H9 (cell line): ENCODE results near the gene BICD1. TPM values are rescaled to one million over a fixed set of nuclear protein-coding genes. Genes with fewer than 3 reads are reported as not detected.

Experiments used
- DNase-seq: peaks from one replicate; pipeline ENCODE4 v3.0.0-alpha.2; 2017
- H2AFZ ChIP-seq: one replicate; pipeline ENCODE4 v1.6.1; 2013; ENCODE audit warnings: mild to moderate bottlenecking, low read length, control low read depth, moderate library complexity
- H2AK5ac ChIP-seq: 2 replicates; pipeline ENCODE4 v1.6.1; 2013; ENCODE audit warnings: low read length, control low read depth, mixed read lengths; ENCODE audit not compliant: insufficient read length
- H2BK120ac ChIP-seq: one replicate; pipeline ENCODE4 v1.6.1; 2013; ENCODE audit warnings: low read depth, mild to moderate bottlenecking, low read length, control low read depth, inconsistent platforms; ENCODE audit not compliant: poor library complexity, severe bottlenecking
- H2BK12ac ChIP-seq: 2 replicates; pipeline ENCODE4 v1.6.1; 2013; ENCODE audit warnings: low read length, control low read depth, mixed read lengths, low read depth; ENCODE audit not compliant: insufficient read length
- H2BK15ac ChIP-seq: 2 replicates; pipeline ENCODE4 v1.6.1; 2013; ENCODE audit warnings: low read depth, low read length, control low read depth
- H2BK20ac ChIP-seq: one replicate; pipeline ENCODE4 v1.6.1; 2013; ENCODE audit warnings: low read depth, mild to moderate bottlenecking, low read length, control low read depth, inconsistent platforms; ENCODE audit not compliant: poor library complexity, severe bottlenecking
- H2BK5ac ChIP-seq: 2 replicates; pipeline ENCODE4 v1.6.1; 2013; ENCODE audit warnings: low read length, control low read depth, mixed read lengths; ENCODE audit not compliant: insufficient read length
- H3K14ac ChIP-seq: 2 replicates; pipeline ENCODE4 v1.6.1; 2013; ENCODE audit warnings: low read length, control low read depth; ENCODE audit not compliant: insufficient read depth
- H3K18ac ChIP-seq: 2 replicates; pipeline ENCODE4 v1.6.1; 2013; ENCODE audit warnings: low read depth, mild to moderate bottlenecking, mixed read lengths, low read length, control low read depth; ENCODE audit not compliant: insufficient read length
- H3K23ac ChIP-seq: 2 replicates; pipeline ENCODE4 v1.6.1; 2013; ENCODE audit warnings: low read length, control low read depth, mixed read lengths, low read depth; ENCODE audit not compliant: insufficient read length
- H3K23me2 ChIP-seq: 2 replicates; pipeline ENCODE4 v1.6.1; 2013; ENCODE audit warnings: low read depth, mild to moderate bottlenecking, mixed read lengths, low read length, control low read depth; ENCODE audit not compliant: insufficient read length, poor library complexity, severe bottlenecking
- H3K27ac ChIP-seq: 2 replicates; pipeline ENCODE4 v1.5.1; 2013; ENCODE audit warnings: low read length, control low read depth, mixed read lengths, low read depth; ENCODE audit not compliant: insufficient read length
- H3K27me3 ChIP-seq: 2 replicates; pipeline ENCODE4 v1.6.1; 2013; ENCODE audit warnings: low read length, control low read depth, inconsistent platforms; ENCODE audit not compliant: insufficient read depth
- H3K4ac ChIP-seq: 2 replicates; pipeline ENCODE4 v1.6.1; 2013; ENCODE audit warnings: low read depth, mild to moderate bottlenecking, control low read depth, inconsistent platforms, low read length, moderate library complexity
- H3K4me1 ChIP-seq: 2 replicates; pipeline ENCODE4 v1.6.1; 2013; ENCODE audit warnings: low read length, control low read depth, inconsistent platforms; ENCODE audit not compliant: insufficient read depth
- H3K4me2 ChIP-seq: 2 replicates; pipeline ENCODE4 v1.6.1; 2013; ENCODE audit warnings: low read length, control low read depth, mixed read lengths; ENCODE audit not compliant: insufficient read length, insufficient read depth
- H3K56ac ChIP-seq: 2 replicates; pipeline ENCODE4 v1.6.1; 2013; ENCODE audit warnings: low read depth, mild to moderate bottlenecking, mixed read lengths, low read length, control low read depth; ENCODE audit not compliant: insufficient read length
- H3K79me1 ChIP-seq: 2 replicates; pipeline ENCODE4 v1.6.1; 2013; ENCODE audit warnings: low read depth, mild to moderate bottlenecking, moderate library complexity, low read length, control low read depth, inconsistent platforms; ENCODE audit not compliant: insufficient read depth, poor library complexity, severe bottlenecking
- H3K79me2 ChIP-seq: 2 replicates; pipeline ENCODE4 v1.6.1; 2013; ENCODE audit warnings: low read length, control low read depth, inconsistent platforms; ENCODE audit not compliant: insufficient read depth
- H3K9ac ChIP-seq: 2 replicates; pipeline ENCODE4 v1.6.1; 2013; ENCODE audit warnings: low read length, control low read depth, mixed read lengths; ENCODE audit not compliant: insufficient read length; ENCODE audit errors: extremely low read depth
- H3K9me3 ChIP-seq: one replicate; pipeline ENCODE4 v1.6.1; 2013; ENCODE audit warnings: low read depth, low read length, inconsistent platforms; ENCODE audit not compliant: control insufficient read depth
- H3T11ph ChIP-seq: one replicate; pipeline ENCODE4 v1.6.1; 2013; ENCODE audit warnings: mild to moderate bottlenecking, low read length, control low read depth, inconsistent platforms
- H4K20me1 ChIP-seq: one replicate; pipeline ENCODE4 v1.6.1; 2013; ENCODE audit not compliant: control insufficient read depth, insufficient read length, insufficient read depth
- H4K5ac ChIP-seq: 2 replicates; pipeline ENCODE4 v1.6.1; 2013; ENCODE audit warnings: low read depth, mild to moderate bottlenecking, mixed read lengths, low read length, control low read depth; ENCODE audit not compliant: insufficient read length
- H4K8ac ChIP-seq: replicated peaks from 2 replicates; pipeline ENCODE4 v1.6.1; 2013; ENCODE audit warnings: low read length, control low read depth, mixed read lengths, low read depth; ENCODE audit not compliant: insufficient read length
- H4K91ac ChIP-seq: 2 replicates; pipeline ENCODE4 v1.6.1; 2013; ENCODE audit warnings: low read depth, mild to moderate bottlenecking, moderate library complexity, mixed read lengths, low read length, control low read depth; ENCODE audit not compliant: insufficient read length
- H3K27ac Mint-ChIP-seq, 3 experiments: 2 replicates in 2 of 3; 3 replicates in 1 of 3; pipeline ENCODE4 v1.8.0; 2020 to 2021; ENCODE audit warnings: mixed read lengths in 3 of 3, mild to moderate bottlenecking in 1 of 3, moderate library complexity in 1 of 3
- H3K27me3 Mint-ChIP-seq: 2 replicates; pipeline ENCODE4 v1.8.0; 2021; ENCODE audit warnings: low read depth, mild to moderate bottlenecking, moderate library complexity, mixed read lengths
- H3K36me3 Mint-ChIP-seq, 3 experiments: 2 replicates in 2 of 3; 3 replicates in 1 of 3; pipeline ENCODE4 v1.8.0; 2020 to 2021; ENCODE audit warnings: low read depth in 3 of 3, mixed read lengths in 3 of 3; ENCODE audit not compliant: insufficient read depth in 1 of 3
- H3K4me1 Mint-ChIP-seq, 2 experiments: 2 replicates each; pipeline ENCODE4 v1.8.0; 2020; ENCODE audit warnings: mixed read lengths in 2 of 2
- H3K4me3 Mint-ChIP-seq, 2 experiments: 2 replicates in 1 of 2; 3 replicates in 1 of 2; pipeline ENCODE4 v1.8.0; 2020 to 2021; ENCODE audit warnings: mild to moderate bottlenecking in 2 of 2, mixed read lengths in 2 of 2, moderate library complexity in 1 of 2
- H3K9me3 Mint-ChIP-seq, 2 experiments: 2 replicates in 1 of 2; 3 replicates in 1 of 2; pipeline ENCODE4 v1.8.0; 2020; ENCODE audit warnings: mild to moderate bottlenecking in 2 of 2, mixed read lengths in 2 of 2, moderate library complexity in 1 of 2
- WGBS: extraction: QIAGEN DNeasy Blood & Tissue Kit; methylation state at CpG from one replicate; pipeline ENCODE4 v1.1.7; 2013; ENCODE audit warnings: missing lambda C conversion rate, low lambda C conversion rate, mixed read lengths; ENCODE audit not compliant: insufficient read length; ENCODE audit errors: extremely low coverage; 5-methylcytosine and 5-hydroxymethylcytosine counted together
- total RNA-seq: library from RNA; stranded (reverse); gene quantifications from 2 replicates; pipeline ENCODE4 v1.2.1, GENCODE V29; 2021
- TF ChIP-seq, protein P1 (sequence below): fragments of 200-600 bp; sonication (generic); conservative IDR thresholded peaks from 3 replicates; pipeline ENCODE4 v1.8.0; 2021; ENCODE audit warnings: antibody characterized with exemption, mild to moderate bottlenecking

BICD1 gene
- total RNA-seq, 1 experiment from 2014 or later, result 134 TPM

DNA sequence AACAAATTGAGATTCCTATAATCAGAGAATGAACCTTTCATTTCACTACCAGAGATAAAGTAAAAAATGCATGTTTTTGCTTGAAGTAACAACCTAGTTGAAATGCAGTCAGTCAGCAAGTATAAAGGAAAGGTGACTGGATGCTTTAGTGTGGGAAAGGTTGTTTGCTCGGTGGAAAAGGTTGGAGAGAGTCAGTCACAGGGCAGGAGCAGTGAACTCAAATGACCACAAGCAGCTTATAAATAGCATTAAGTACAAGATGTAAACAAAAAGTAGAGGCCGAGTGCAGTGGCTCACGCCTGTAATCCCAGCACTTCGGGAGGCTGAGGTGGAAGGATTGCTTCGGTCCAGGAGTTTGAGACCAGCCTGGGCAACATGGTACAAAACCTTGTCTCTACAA lies 194.6 kb downstream of the BICD1 start:
- H3K9ac ChIP-seq, result no peak overlapping the region
- Mint-ChIP-seq H3K27me3 (no peaks in the 10 kb centered on the region), H3K36me3 (peaks cover 9 to 33% (median 18%) of the 10 kb centered on the region in 3 experiments), H3K4me3 (no peak overlapping the region), H3K4me1 (peaks cover 0 to 2% of the 10 kb centered on the region in 2 experiments; a peak in 1 of 4 replicates), H3K9me3 (no peaks in the 10 kb centered on the region), H3K27ac (peak overlapping the region in 1 of 3 experiments; percentile 33; a peak in 2 of 7 replicates)
- H3K4me2 ChIP-seq, result no peak overlapping the region
- H2BK5ac ChIP-seq, result no peak overlapping the region
- no peak overlapping the region for H2BK120ac ChIP-seq
- H2BK20ac ChIP-seq, result no peak overlapping the region
- no peak for DNase-seq
- no peak overlapping the region for H3K4ac ChIP-seq
- H2BK15ac ChIP-seq, result no peak overlapping the region
- H3K9me3 ChIP-seq, result no peaks in the 10 kb centered on the region
- H3K14ac ChIP-seq, result no peak overlapping the region
- no peaks in the 10 kb centered on the region for H3K23me2 ChIP-seq
- no peaks in the 10 kb centered on the region for H3K27me3 ChIP-seq
- H2AFZ ChIP-seq, result no peak overlapping the region
- no peak overlapping the region for H3K56ac ChIP-seq
- no peak overlapping the region for H4K91ac ChIP-seq
- no peak overlapping the region for H3K18ac ChIP-seq
- TF ChIP-seq, protein P1, sequence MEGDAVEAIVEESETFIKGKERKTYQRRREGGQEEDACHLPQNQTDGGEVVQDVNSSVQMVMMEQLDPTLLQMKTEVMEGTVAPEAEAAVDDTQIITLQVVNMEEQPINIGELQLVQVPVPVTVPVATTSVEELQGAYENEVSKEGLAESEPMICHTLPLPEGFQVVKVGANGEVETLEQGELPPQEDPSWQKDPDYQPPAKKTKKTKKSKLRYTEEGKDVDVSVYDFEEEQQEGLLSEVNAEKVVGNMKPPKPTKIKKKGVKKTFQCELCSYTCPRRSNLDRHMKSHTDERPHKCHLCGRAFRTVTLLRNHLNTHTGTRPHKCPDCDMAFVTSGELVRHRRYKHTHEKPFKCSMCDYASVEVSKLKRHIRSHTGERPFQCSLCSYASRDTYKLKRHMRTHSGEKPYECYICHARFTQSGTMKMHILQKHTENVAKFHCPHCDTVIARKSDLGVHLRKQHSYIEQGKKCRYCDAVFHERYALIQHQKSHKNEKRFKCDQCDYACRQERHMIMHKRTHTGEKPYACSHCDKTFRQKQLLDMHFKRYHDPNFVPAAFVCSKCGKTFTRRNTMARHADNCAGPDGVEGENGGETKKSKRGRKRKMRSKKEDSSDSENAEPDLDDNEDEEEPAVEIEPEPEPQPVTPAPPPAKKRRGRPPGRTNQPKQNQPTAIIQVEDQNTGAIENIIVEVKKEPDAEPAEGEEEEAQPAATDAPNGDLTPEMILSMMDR, result no peak
- no peaks in the 10 kb centered on the region for H3K79me1 ChIP-seq
- H4K5ac ChIP-seq, result no peak overlapping the region
- H4K8ac ChIP-seq, result no peak overlapping the region
- no peak overlapping the region for H3K23ac ChIP-seq
- no peaks in the 10 kb centered on the region for H3K79me2 ChIP-seq
- no peak overlapping the region for H3T11ph ChIP-seq
- no peaks in the 10 kb centered on the region for H4K20me1 ChIP-seq
- no peaks in the 10 kb centered on the region for H3K4me1 ChIP-seq
- H2AK5ac ChIP-seq, result no peak overlapping the region
- no peak overlapping the region for H3K27ac ChIP-seq
- H2BK12ac ChIP-seq, result no peak overlapping the region
- WGBS, result no CpG with 5 or more reads among the region's 5 CpGs
